ENCODE measurements around the gene PLCL2. TPM values are rescaled to one million over a fixed set of nuclear protein-coding genes. Genes with fewer than 3 reads are reported as not detected.

Gene PLCL2
- total and polyA plus RNA-seq, 11 donors = 10.4 to 80.9 (median 53.0) TPM

DNA sequence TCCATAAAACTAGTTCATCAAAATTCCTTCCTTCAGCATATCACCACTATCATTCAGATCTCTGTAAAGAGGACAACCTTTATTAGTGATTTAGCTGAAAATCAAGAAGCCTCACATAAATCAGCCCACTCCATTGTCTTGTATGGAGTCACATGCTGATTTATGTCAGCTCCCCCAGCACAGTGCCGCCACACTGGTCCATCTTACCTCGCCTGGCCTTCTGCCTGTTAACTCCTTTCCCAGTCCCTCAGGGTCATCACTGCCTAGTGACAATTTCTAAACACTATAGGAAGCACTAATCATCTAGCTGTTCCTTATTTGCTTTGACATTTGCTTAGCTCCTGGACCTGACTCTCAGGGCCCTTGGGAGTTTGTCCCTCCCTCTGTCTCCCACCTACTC, 75.4 kb downstream of the PLCL2 start:
- intact Hi-C loops (cut with DNase I) = no loop called here
- H3K36me3 ChIP-seq = no peaks in the 10 kb centered on the region
- TF ChIP-seq POLR2A (IDR thresholded peaks at IDR 0.05) = no peak
- TF ChIP-seq, protein P1, sequence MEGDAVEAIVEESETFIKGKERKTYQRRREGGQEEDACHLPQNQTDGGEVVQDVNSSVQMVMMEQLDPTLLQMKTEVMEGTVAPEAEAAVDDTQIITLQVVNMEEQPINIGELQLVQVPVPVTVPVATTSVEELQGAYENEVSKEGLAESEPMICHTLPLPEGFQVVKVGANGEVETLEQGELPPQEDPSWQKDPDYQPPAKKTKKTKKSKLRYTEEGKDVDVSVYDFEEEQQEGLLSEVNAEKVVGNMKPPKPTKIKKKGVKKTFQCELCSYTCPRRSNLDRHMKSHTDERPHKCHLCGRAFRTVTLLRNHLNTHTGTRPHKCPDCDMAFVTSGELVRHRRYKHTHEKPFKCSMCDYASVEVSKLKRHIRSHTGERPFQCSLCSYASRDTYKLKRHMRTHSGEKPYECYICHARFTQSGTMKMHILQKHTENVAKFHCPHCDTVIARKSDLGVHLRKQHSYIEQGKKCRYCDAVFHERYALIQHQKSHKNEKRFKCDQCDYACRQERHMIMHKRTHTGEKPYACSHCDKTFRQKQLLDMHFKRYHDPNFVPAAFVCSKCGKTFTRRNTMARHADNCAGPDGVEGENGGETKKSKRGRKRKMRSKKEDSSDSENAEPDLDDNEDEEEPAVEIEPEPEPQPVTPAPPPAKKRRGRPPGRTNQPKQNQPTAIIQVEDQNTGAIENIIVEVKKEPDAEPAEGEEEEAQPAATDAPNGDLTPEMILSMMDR (IDR thresholded peaks at IDR 0.05) = no peak
- H3K9me3 ChIP-seq = peaks cover 0 to 11% (median 0%) of the 10 kb centered on the region in 12 donors
- no peaks in the 10 kb centered on the region for H3K27me3 ChIP-seq
- DNase-seq (no peak), ATAC-seq (no peak)
- 77 to 92% (median 85%) methylated on average over 2 of the region's 2 CpGs for WGBS, 4 donors
- H3K27ac ChIP-seq = no peak overlapping the region
- peaks cover 0 to 28% (median 0%) of the 10 kb centered on the region in 12 donors for H3K4me1 ChIP-seq
- no peak overlapping the region for H3K4me3 ChIP-seq

DNA sequence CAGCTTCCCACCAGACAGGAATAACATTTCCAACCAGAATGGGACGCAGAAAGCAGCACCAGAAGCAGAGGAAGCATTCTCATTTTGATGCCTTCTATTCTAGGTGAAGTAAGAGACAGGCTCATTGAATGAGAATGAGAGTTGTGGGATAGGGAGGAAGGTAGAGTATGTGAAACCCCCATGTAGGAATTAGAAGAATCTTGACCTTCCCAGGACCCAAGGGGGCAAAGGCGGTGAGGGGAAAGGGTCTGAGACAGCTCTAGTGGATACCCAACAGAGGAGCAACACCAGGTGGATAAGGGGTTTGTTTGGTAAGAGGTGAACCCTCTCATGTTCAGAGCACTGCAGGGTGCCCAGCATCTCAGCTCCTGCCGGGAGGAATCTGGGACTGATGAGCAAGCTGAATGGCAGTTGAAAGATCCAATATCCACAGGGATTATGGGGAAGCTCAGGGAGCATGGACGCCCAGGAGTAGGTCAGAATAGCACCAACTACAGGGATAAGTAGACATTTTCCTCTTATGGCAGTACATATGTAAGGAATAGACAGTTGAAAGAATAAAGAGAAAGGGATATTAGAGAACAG, 77.0 kb downstream of the PLCL2 start:
- intact Hi-C loops (cut with DNase I) = no loop called here
- Histone ChIP-seq H3K4me1 (peaks cover 0 to 28% (median 0%) of the 10 kb centered on the region in 12 donors), H3K27me3 (no peaks in the 10 kb centered on the region), H3K36me3 (no peaks in the 10 kb centered on the region), H3K27ac (no peak overlapping the region), H3K9me3 (peaks cover 0 to 12% (median 0%) of the 10 kb centered on the region in 12 donors), H3K4me3 (no peak overlapping the region)
- WGBS, 4 donors = 69 to 79% (median 74%) methylated on average over 4 of the region's 4 CpGs
- peak in 1 of 4 donors; percentile 33 for ATAC-seq
- DNase-seq = no peak
- TF ChIP-seq, protein P1 (IDR thresholded peaks at IDR 0.05) = no peak
- no peak for TF ChIP-seq POLR2A (IDR thresholded peaks at IDR 0.05)

DNA sequence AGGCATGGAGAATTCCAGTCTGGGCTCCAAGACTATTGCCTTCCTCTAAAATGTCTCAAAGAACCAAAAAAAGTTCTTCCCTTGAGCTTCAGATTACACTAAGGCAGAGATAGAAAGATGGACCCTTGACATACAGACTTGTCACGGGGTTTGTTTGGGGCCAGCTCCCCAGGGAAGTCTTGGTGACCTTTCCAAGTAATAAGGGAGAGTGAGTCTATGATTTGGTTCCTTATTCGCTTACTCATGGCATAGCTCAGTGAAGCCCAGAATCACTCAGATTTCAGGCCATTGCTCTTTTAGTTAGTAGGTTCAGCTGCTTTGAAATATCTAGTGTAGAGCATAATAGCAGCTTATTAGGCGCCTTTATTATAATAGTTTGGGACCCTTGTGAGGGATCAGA, 90.3 kb downstream of the PLCL2 start:
- intact Hi-C loops (cut with DNase I) = no loop called here
- TF ChIP-seq, protein P1 (IDR thresholded peaks at IDR 0.05) = no peak
- no peak for TF ChIP-seq POLR2A (IDR thresholded peaks at IDR 0.05)
- ATAC-seq = peak in 1 of 4 donors; percentile 17
- Histone ChIP-seq H3K4me3 (no peak overlapping the region), H3K36me3 (no peaks in the 10 kb centered on the region), H3K27ac (no peak overlapping the region), H3K27me3 (no peaks in the 10 kb centered on the region), H3K4me1 (peaks cover 0 to 40% (median 8%) of the 10 kb centered on the region in 12 donors), H3K9me3 (peaks cover 0 to 14% (median 0%) of the 10 kb centered on the region in 12 donors)
- no peak for DNase-seq
- WGBS, 4 donors = 60 to 75% (median 62%) methylated on average over 3 of the region's 3 CpGs

DNA sequence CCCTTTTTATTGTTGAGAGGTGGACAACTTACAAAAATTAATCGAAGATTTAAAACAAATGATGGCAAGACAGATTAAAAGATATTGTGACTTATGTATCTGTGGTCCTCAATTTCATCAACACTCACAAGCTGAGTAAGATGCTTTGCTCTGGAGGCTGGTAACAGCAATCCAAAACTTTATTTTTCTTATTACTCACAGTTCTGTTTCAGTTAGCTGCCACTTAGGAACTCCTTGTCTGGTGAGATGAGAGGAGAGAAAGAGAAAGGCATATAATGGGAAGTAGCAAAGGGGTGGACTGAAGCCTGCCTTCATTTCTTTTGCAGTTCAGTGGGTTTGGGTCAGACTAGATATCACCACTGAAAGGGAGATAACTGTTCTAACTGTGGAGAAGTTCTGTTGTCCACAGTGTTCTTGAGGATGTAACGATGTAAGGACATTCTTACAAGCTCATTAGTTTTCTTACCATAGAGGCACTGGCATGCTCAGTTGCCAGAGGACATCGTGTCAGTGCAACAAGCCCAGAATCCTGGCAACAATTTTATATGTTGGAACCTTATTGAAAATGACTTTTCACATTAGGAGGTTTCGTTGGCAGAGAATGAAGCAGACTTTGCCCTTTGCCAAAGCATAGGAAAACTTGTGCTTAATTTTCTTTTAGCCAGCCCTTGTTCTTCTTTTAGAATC, 93.6 kb downstream of the PLCL2 start:
- ATAC-seq (peak in 3 of 4 donors; percentile 38 to 50 (median 40)), DNase-seq (no peak)
- TF ChIP-seq, protein P1 (IDR thresholded peaks at IDR 0.05) = no peak
- TF ChIP-seq POLR2A (IDR thresholded peaks at IDR 0.05) = no peak
- Histone ChIP-seq H3K36me3 (no peaks in the 10 kb centered on the region), H3K27ac (peak overlapping the region in 1 of 12 donors; percentile 39), H3K4me1 (peaks cover 0 to 49% (median 8%) of the 10 kb centered on the region in 12 donors), H3K9me3 (peaks cover 0 to under 1% (median 0%) of the 10 kb centered on the region in 12 donors), H3K27me3 (no peaks in the 10 kb centered on the region), H3K4me3 (no peak overlapping the region)
- intact Hi-C loops (cut with DNase I) = no loop called here
- 62 to 69% (median 66%) methylated on average over 4 of the region's 4 CpGs for WGBS, 4 donors
